Osteoblast (primary cell): Measurements from ENCODE around the gene OLFML2B. TPM values are rescaled to one million over a fixed set of nuclear protein-coding genes. Genes with fewer than 3 reads are reported as not detected.

Source experiments
- DNase-seq: peaks from one replicate; pipeline ENCODE4 v3.0.0; 2011; ENCODE audit warnings: low spot score, mixed read lengths; ENCODE audit not compliant: insufficient read length; ENCODE audit errors: missing footprints
- H2AFZ ChIP-seq: 2 replicates; pipeline ENCODE4 v1.6.0; 2011; ENCODE audit warnings: mild to moderate bottlenecking, low read length
- H3K27ac ChIP-seq: 2 replicates; pipeline ENCODE4 v1.5.1; 2011; ENCODE audit warnings: mild to moderate bottlenecking, low read depth, low read length, moderate library complexity
- H3K27me3 ChIP-seq: 2 replicates; pipeline ENCODE4 v1.6.0; 2012; ENCODE audit warnings: mild to moderate bottlenecking, control low read depth, inconsistent platforms, low read length, moderate library complexity; ENCODE audit not compliant: insufficient read depth
- H3K36me3 ChIP-seq: 2 replicates; pipeline ENCODE4 v1.5.1; 2011; ENCODE audit warnings: mild to moderate bottlenecking, low read length, control low read depth, moderate library complexity; ENCODE audit not compliant: insufficient read depth
- H3K4me1 ChIP-seq: 2 replicates; pipeline ENCODE4 v1.5.1; 2011; ENCODE audit warnings: mild to moderate bottlenecking, low read length, control low read depth, moderate library complexity; ENCODE audit not compliant: insufficient read depth
- H3K4me2 ChIP-seq: 2 replicates; pipeline ENCODE4 v1.6.0; 2011; ENCODE audit warnings: mild to moderate bottlenecking, low read length; ENCODE audit not compliant: insufficient read depth
- H3K4me3 ChIP-seq: fragments of 200-600 bp; sonication (generic); 3 replicates; pipeline ENCODE4 v1.5.1; 2012; ENCODE audit warnings: mild to moderate bottlenecking, low read length, inconsistent platforms; ENCODE audit not compliant: insufficient read depth
- H3K79me2 ChIP-seq: 2 replicates; pipeline ENCODE4 v1.6.0; 2012; ENCODE audit warnings: mild to moderate bottlenecking, low read length, control low read depth, inconsistent platforms; ENCODE audit not compliant: insufficient read depth
- H3K9me3 ChIP-seq: 2 replicates; pipeline ENCODE4 v1.5.1; 2011; ENCODE audit warnings: low read depth, low read length, control low read depth
- H4K20me1 ChIP-seq: 2 replicates; pipeline ENCODE4 v1.6.0; 2012; ENCODE audit warnings: mild to moderate bottlenecking, low read length, control low read depth; ENCODE audit not compliant: insufficient read depth
- CTCF ChIP-seq: IDR thresholded peaks from 2 replicates; pipeline ENCODE4 v1.5.1; 2011; ENCODE audit warnings: mild to moderate bottlenecking, low read depth, low read length, moderate library complexity; ENCODE audit errors: extremely low read depth
- total RNA-seq: library from RNA; depleted of rRNA; stranded (reverse); fragments of >200 nt; gene quantifications from 2 replicates; pipeline ENCODE4 v1.2.3, GENCODE V29; 2012

The OLFML2B gene
- total RNA-seq, 1 donor, result 49.9 TPM

GRCh38 chr1:161944381-161944780 is 79.3 kb downstream of the OLFML2B start:
- no peaks in the 10 kb centered on the region for H3K27me3 ChIP-seq
- no peaks in the 10 kb centered on the region for H3K79me2 ChIP-seq
- no peaks in the 10 kb centered on the region for H3K36me3 ChIP-seq
- H4K20me1 ChIP-seq, result no peaks in the 10 kb centered on the region
- H3K4me1 ChIP-seq, result peaks cover 22% of the 10 kb centered on the region
- H3K9me3 ChIP-seq, result no peaks in the 10 kb centered on the region
- H3K4me3 ChIP-seq, result no peak overlapping the region
- H3K4me2 ChIP-seq, result no peak overlapping the region
- H3K27ac ChIP-seq, result no peak overlapping the region
- DNase-seq, result no peak
- H2AFZ ChIP-seq, result no peak overlapping the region
- no peak for TF ChIP-seq CTCF

- Histone ChIP-seq H3K27ac (no peak overlapping the region), H3K4me3 (no peak overlapping the region), H3K27me3 (no peaks in the 10 kb centered on the region), H2AFZ (no peak overlapping the region), H3K36me3 (no peaks in the 10 kb centered on the region), H4K20me1 (no peaks in the 10 kb centered on the region), H3K4me2 (no peak overlapping the region), H3K79me2 (no peaks in the 10 kb centered on the region), H3K9me3 (no peaks in the 10 kb centered on the region), H3K4me1 (peaks cover 22% of the 10 kb centered on the region)
- DNase-seq, result no peak
- TF ChIP-seq CTCF, result no peak
Measured at GRCh38 chr1:161943737-161944136, 79.9 kb downstream of the OLFML2B start.

GRCh38 chr1:161941726-161942436 is 81.8 kb downstream of the OLFML2B start:
- DNase-seq, result no peak
- Histone ChIP-seq H3K4me3 (no peak overlapping the region), H3K27ac (peak overlapping the region; percentile 6), H3K36me3 (no peaks in the 10 kb centered on the region), H3K4me2 (no peak overlapping the region), H3K9me3 (no peaks in the 10 kb centered on the region), H4K20me1 (no peaks in the 10 kb centered on the region), H3K4me1 (peaks cover 17% of the 10 kb centered on the region), H3K79me2 (no peaks in the 10 kb centered on the region), H3K27me3 (no peaks in the 10 kb centered on the region), H2AFZ (no peak overlapping the region)
- no peak for TF ChIP-seq CTCF

- Histone ChIP-seq H2AFZ (no peak overlapping the region), H3K27ac (no peak overlapping the region), H3K27me3 (no peaks in the 10 kb centered on the region), H3K9me3 (no peaks in the 10 kb centered on the region), H3K79me2 (no peaks in the 10 kb centered on the region), H4K20me1 (no peaks in the 10 kb centered on the region), H3K36me3 (no peaks in the 10 kb centered on the region), H3K4me3 (no peak overlapping the region), H3K4me1 (peaks cover 11% of the 10 kb centered on the region), H3K4me2 (no peak overlapping the region)
- TF ChIP-seq CTCF, result no peak
- DNase-seq, result peak; percentile 4
Measured at GRCh38 chr1:161940866-161941591, 82.6 kb downstream of the OLFML2B start.
